HepG2 (cell line): Measurements from ENCODE around the gene TBC1D12. TPM values are rescaled to one million over a fixed set of nuclear protein-coding genes. Genes with fewer than 3 reads are reported as not detected.

Source experiments
- AKNA ChIP-seq: sonication (generic); formaldehyde crosslinking; IDR thresholded peaks from 2 replicates; pipeline ENCODE4 v1.4.0; 2020; ENCODE audit warnings: missing genetic modification reagents, borderline replicate concordance
- BCL6 ChIP-seq: IDR thresholded peaks from 2 replicates; pipeline ENCODE4 v1.6.1; 2016; ENCODE audit warnings: missing genetic modification reagents, missing compliant biosample characterization
- MYNN ChIP-seq: sonication (generic); formaldehyde crosslinking; IDR thresholded peaks from 2 replicates; pipeline ENCODE4 v1.4.0; 2020; ENCODE audit warnings: mild to moderate bottlenecking, low read depth, missing genetic modification reagents
- NONO ChIP-seq, 2 experiments: fragments of 450-650 bp in 1 of 2; sonication (generic) in 1 of 2; formaldehyde crosslinking in 1 of 2; IDR thresholded peaks in 1 of 2; conservative IDR thresholded peaks in 1 of 2; 2 replicates each; pipeline versions ENCODE4 v1.6.1 to v1.8.0; 2017 to 2022; ENCODE audit warnings: mild to moderate bottlenecking in 1 of 2, missing genetic modification reagents in 1 of 2, moderate library complexity in 1 of 2
- REST ChIP-seq, 2 experiments: IDR thresholded peaks; 2 replicates each; pipeline ENCODE4 v1.6.1; 2011 to 2012; ENCODE audit warnings: low read length in 2 of 2, borderline replicate concordance in 1 of 2, low read depth in 1 of 2, mild to moderate bottlenecking in 1 of 2, moderate library complexity in 1 of 2
- ZNF296 ChIP-seq: sonication (generic); formaldehyde crosslinking; conservative IDR thresholded peaks from 2 replicates; pipeline ENCODE4 v1.5.0; 2020; ENCODE audit warnings: mild to moderate bottlenecking, missing genetic modification reagents
- ZNF3 ChIP-seq: IDR thresholded peaks from 2 replicates; pipeline ENCODE4 v1.7.0; 2017; ENCODE audit warnings: inconsistent platforms
- ZNF318 ChIP-seq: sonication (generic); formaldehyde crosslinking; IDR thresholded peaks from 2 replicates; pipeline ENCODE4 v1.4.0; 2020; ENCODE audit warnings: mild to moderate bottlenecking, missing genetic modification reagents
- ZZZ3 ChIP-seq: sonication (generic); formaldehyde crosslinking; IDR thresholded peaks from 2 replicates; pipeline ENCODE4 v1.4.0; 2020; ENCODE audit warnings: missing genetic modification reagents, mild to moderate bottlenecking, borderline replicate concordance
- polyA plus RNA-seq, 8 experiments: library from polyadenylated mRNA; depleted of rRNA in 3 of 8; stranded (reverse) in 7 of 8; unstranded in 1 of 8; fragments of >200 nt; fragmentation: Illumina TruSeq in 4 of 8; extraction: Trizol in 4 of 8; gene quantifications; 2 replicates each; pipeline versions ENCODE4 v1.2.1 to v1.2.3, GENCODE V29; 2011 to 2016; ENCODE audit warnings: low read depth in 4 of 8, missing spikeins in 1 of 8, mixed read lengths in 1 of 8; ENCODE audit not compliant: insufficient read depth in 1 of 8
- total RNA-seq, 5 experiments: library from RNA; depleted of rRNA; stranded (reverse); fragments of >200 nt; fragmentation: Illumina TruSeq; extraction: Trizol; gene quantifications; 2 replicates each; pipeline ENCODE4 v1.2.3, GENCODE V29; 2016; ENCODE audit warnings: low read depth in 1 of 5

Gene TBC1D12
- total and polyA plus RNA-seq, 2 of the 13 experiments (the other 11 are each of a cell fraction or from before 2014, with no cell fraction given), result 5.7 to 6.2 TPM

GRCh38 chr10:94402204-94402842 lies at the start of gene TBC1D12 (continued):
- TF ChIP-seq ZNF318, result no peak
- TF ChIP-seq AKNA (CRISPR knock-in tag), result 0 out of 2 replicates have a peak, but pooled peaks have one; percentile 37
- TF ChIP-seq MYNN (CRISPR knock-in tag), result no peak
- no peak for TF ChIP-seq ZNF3 (CRISPR knock-in tag)
- TF ChIP-seq REST (IDR thresholded peaks at IDR 0.05; ENCODE audit: borderline replicate concordance in 1 of 2, low read depth in 1 of 2, low read length in 2 of 2), result no peak
- TF ChIP-seq NONO (IDR thresholded peaks at IDR 0.05), result no peak
- TF ChIP-seq NONO (CRISPR knock-in tag; conservative IDR thresholded peaks at IDR 0.05), result peak; percentile 87
- TF ChIP-seq BCL6 (CRISPR knock-in tag), result no peak; the same call in 1 of the 2 replicates
- TF ChIP-seq ZNF296, result no peak
- TF ChIP-seq ZZZ3 (CRISPR knock-in tag), result no peak
